ENCODE measurements around the gene TMEM87B. TPM values are rescaled to one million over a fixed set of nuclear protein-coding genes. Genes with fewer than 3 reads are reported as not detected.

The TMEM87B gene
- total and polyA plus RNA-seq, 2 of the 8 experiments (the other 6 are each of a cell fraction or from before 2014, with no cell fraction given) = 7.2 to 9.0 TPM

GRCh38 chr2:112006076-112006410 is 49.0 kb upstream of the TMEM87B start:
- no peak overlapping the region for H3K4ac ChIP-seq (replicated peaks; ENCODE audit: insufficient read length, low read depth, low read length)
- ChIA-PET POLR2A (ENCODE audit: partially characterized antibody) (no interaction called here), CTCF (ENCODE audit: partially characterized antibody) (no interaction called here)
- no peak overlapping the region for H2BK15ac ChIP-seq (ENCODE audit: low read length)
- H3K79me2 ChIP-seq (ENCODE audit: control insufficient read depth in 1 of 2, insufficient read depth in 2 of 2, low read length in 2 of 2) = no peaks in the 10 kb centered on the region
- H3K79me1 ChIP-seq (ENCODE audit: low read depth, low read length) = no peaks in the 10 kb centered on the region
- no peak overlapping the region for H4K91ac ChIP-seq (replicated peaks; ENCODE audit: insufficient read length, low read length)
- H2AK5ac ChIP-seq (ENCODE audit: low read depth, low read length) = no peak overlapping the region
- no peak for TF ChIP-seq ATF3 (IDR thresholded peaks at IDR 0.05; ENCODE audit: insufficient read depth, low read depth, low read length)
- TF ChIP-seq KDM5A (IDR thresholded peaks at IDR 0.05; ENCODE audit: low read length) = no peak
- no peak for FAIRE-seq
- no peak overlapping the region for H3K23ac ChIP-seq (ENCODE audit: insufficient read length)
- no peaks in the 10 kb centered on the region for H4K20me1 ChIP-seq (replicated peaks in 1 of 2; ENCODE audit: control insufficient read depth in 1 of 2, insufficient read depth in 2 of 2, low read length in 2 of 2)
- WGBS, 2 experiments (ENCODE audit: extremely low coverage in 1 of 2, insufficient coverage in 1 of 2, insufficient read length in 1 of 2, insufficient replicate concordance in 2 of 2, low coverage in 1 of 2, low lambda C conversion rate in 2 of 2, missing lambda C conversion rate in 1 of 2) = 89% methylated on average over 4 of the region's 4 CpGs; no CpG with 5 or more reads in 1 of the 2 experiments
- H4K5ac ChIP-seq (ENCODE audit: insufficient read length, low read depth, low read length) = no peak overlapping the region
- H3K36me3 ChIP-seq (ENCODE audit: control insufficient read depth in 2 of 4, insufficient read depth in 4 of 4, low read length in 3 of 4) = peaks cover 0 to 3% (median 0%) of the 10 kb centered on the region in 4 experiments; a peak in 5 of 8 replicates
- no peaks in the 10 kb centered on the region for H3K23me2 ChIP-seq (ENCODE audit: low read depth, low read length)
- H3K4me1 ChIP-seq (replicated peaks in 1 of 4; ENCODE audit: control insufficient read depth in 3 of 4, insufficient read depth in 4 of 4, low read length in 3 of 4) = no peaks in the 10 kb centered on the region
- H2BK12ac ChIP-seq (ENCODE audit: low read depth, low read length) = no peak overlapping the region
- no peak overlapping the region for H2BK5ac ChIP-seq (ENCODE audit: low read depth, low read length)
- H2AFZ ChIP-seq (ENCODE audit: low read length) = no peak overlapping the region
- no peaks in the 10 kb centered on the region; a peak in 1 of 7 replicates for H3K27me3 ChIP-seq (replicated peaks in 1 of 4; ENCODE audit: control insufficient read depth in 3 of 4, extremely low read depth in 1 of 4, insufficient read depth in 3 of 4, low read length in 3 of 4)
- H4K8ac ChIP-seq (ENCODE audit: extremely low read depth, insufficient read depth, low read length) = no peak overlapping the region
- no peak overlapping the region for H3K9ac ChIP-seq (replicated peaks in 1 of 4; ENCODE audit: extremely low read depth in 1 of 4, low read depth in 3 of 4, low read length in 3 of 4)
- H2BK120ac ChIP-seq (replicated peaks; ENCODE audit: low read depth, low read length) = no peak overlapping the region
- H3K4me3 ChIP-seq (ENCODE audit: extremely low read depth in 1 of 4, insufficient read depth in 2 of 4, low read depth in 3 of 4, low read length in 4 of 4) = no peak overlapping the region
- no peak overlapping the region for H2BK20ac ChIP-seq (ENCODE audit: low read length)
- H3K56ac ChIP-seq (replicated peaks; ENCODE audit: insufficient read length, low read depth, low read length) = no peak overlapping the region
- H3K18ac ChIP-seq (ENCODE audit: extremely low read depth, low read length) = no peak overlapping the region
- no peak overlapping the region for H3K27ac ChIP-seq (ENCODE audit: low read depth, low read length)
- no peak for DNase-seq (ENCODE audit: low read depth in 1 of 2, low spot score in 2 of 2)
- no peak overlapping the region for H3K4me2 ChIP-seq (ENCODE audit: insufficient read depth in 1 of 2, low read depth in 2 of 2, low read length in 2 of 2)
- H3K14ac ChIP-seq (ENCODE audit: insufficient read length) = no peak overlapping the region
- no peaks in the 10 kb centered on the region for H3K9me3 ChIP-seq (ENCODE audit: insufficient read depth in 2 of 2, low read depth in 1 of 2, low read length in 1 of 2)

Data from H1 (cell line).